Loucy (cell line): Measurements from ENCODE around the gene PLEKHA1.

Experiments used
- CTCF ChIP-seq: fragments of 200-600 bp; sonication (generic); conservative IDR thresholded peaks from 2 replicates; pipeline ENCODE4 v1.5.1; 2014; ENCODE audit warnings: mild to moderate bottlenecking, antibody characterized with exemption, low read length
- EZH2phosphoT487 ChIP-seq: fragments of 200-600 bp; IDR thresholded peaks from 2 replicates; pipeline ENCODE4 v1.6.1; 2018; ENCODE audit warnings: antibody characterized with exemption, mild to moderate bottlenecking, moderate library complexity, borderline replicate concordance

- TF ChIP-seq CTCF (no peak), EZH2phosphoT487 (no peak)
Measured at GRCh38 chr10:122329416-122329815, 45.1 kb upstream of the PLEKHA1 start.
